Inferior parietal cortex (tissue), 1 donor: ENCODE measurements around the gene CNTF.
"Not testable (repeated sequence)": the region's sequence is repeated elsewhere in the genome, so short reads cannot be mapped to it uniquely, and the experiment has no call there.

Experiments
- DNase-seq: peaks from one replicate; pipeline ENCODE4 v3.0.0-alpha.2; 2016; ENCODE audit errors: extremely low spot score

The CNTF gene

GRCh38 chr11:58622344-58622743 lies at the start of gene CNTF:
Gene CNTF (plus strand): TSS chr11:58622665. CDS start chr11:58622753, 88 bp downstream.
- no peak for DNase-seq

- not testable (repeated sequence) for DNase-seq
Measured at GRCh38 chr11:58572906-58573305, 49.6 kb upstream of the CNTF start.

- no peak for DNase-seq
Measured at GRCh38 chr11:58573451-58574104, 48.9 kb upstream of the CNTF start.

- DNase-seq: no peak
Measured at GRCh38 chr11:58574881-58575280, 47.6 kb upstream of the CNTF start.

- DNase-seq: peak; percentile 51
Measured at GRCh38 chr11:58575377-58576020, 47.0 kb upstream of the CNTF start, which contains the start of gene LPXN. Gene LPXN (minus strand): TSS chr11:58575856. CDS start chr11:58575772, 84 bp downstream.

- peak; percentile 63 for DNase-seq
Measured at GRCh38 chr11:58576887-58577471, 45.5 kb upstream of the CNTF start.

GRCh38 chr11:58577555-58578135 lies 44.8 kb upstream of the CNTF start:
- peak; percentile 45 for DNase-seq

GRCh38 chr11:58578136-58578634 lies 44.3 kb upstream of the CNTF start:
- peak; percentile 99 for DNase-seq

GRCh38 chr11:58578635-58579191 lies 43.8 kb upstream of the CNTF start, which contains the start of gene ZFP91:
Gene ZFP91 (plus strand): TSS chr11:58579063. CDS start chr11:58579282, 219 bp downstream.
- peak; percentile 92 for DNase-seq

- DNase-seq: peak; percentile 94
Measured at GRCh38 chr11:58579192-58580129, 43.0 kb upstream of the CNTF start.

- no peak for DNase-seq
Measured at GRCh38 chr11:58580311-58580710, 42.2 kb upstream of the CNTF start.

GRCh38 chr11:58582437-58582836 lies 40.0 kb upstream of the CNTF start:
- DNase-seq: no peak

GRCh38 chr11:58586998-58587397 lies 35.5 kb upstream of the CNTF start:
- DNase-seq: no peak

GRCh38 chr11:58591659-58592058 lies 30.8 kb upstream of the CNTF start:
- no peak for DNase-seq

- no peak for DNase-seq
Measured at GRCh38 chr11:58592760-58593472, 29.5 kb upstream of the CNTF start.

- DNase-seq: no peak
Measured at GRCh38 chr11:58594826-58595225, 27.6 kb upstream of the CNTF start.

GRCh38 chr11:58596621-58597020 lies 25.8 kb upstream of the CNTF start:
- no peak for DNase-seq

GRCh38 chr11:58597486-58598144 lies 24.9 kb upstream of the CNTF start:
- no peak for DNase-seq

- DNase-seq: no peak
Measured at GRCh38 chr11:58600510-58600909, 22.0 kb upstream of the CNTF start.
